NCI-H2227 (cell line): ENCODE results near the gene ENOX1.
"Not testable (repeated sequence)": the region's sequence is repeated elsewhere in the genome, so short reads cannot be mapped to it uniquely, and the experiment has no call there.

Source experiments
- DNase-seq: peaks from one replicate; lab custom pipeline; 2025; ENCODE audit not compliant: unreplicated experiment; lab: John Stamatoyannopoulos, UW

The ENOX1 gene

DNA sequence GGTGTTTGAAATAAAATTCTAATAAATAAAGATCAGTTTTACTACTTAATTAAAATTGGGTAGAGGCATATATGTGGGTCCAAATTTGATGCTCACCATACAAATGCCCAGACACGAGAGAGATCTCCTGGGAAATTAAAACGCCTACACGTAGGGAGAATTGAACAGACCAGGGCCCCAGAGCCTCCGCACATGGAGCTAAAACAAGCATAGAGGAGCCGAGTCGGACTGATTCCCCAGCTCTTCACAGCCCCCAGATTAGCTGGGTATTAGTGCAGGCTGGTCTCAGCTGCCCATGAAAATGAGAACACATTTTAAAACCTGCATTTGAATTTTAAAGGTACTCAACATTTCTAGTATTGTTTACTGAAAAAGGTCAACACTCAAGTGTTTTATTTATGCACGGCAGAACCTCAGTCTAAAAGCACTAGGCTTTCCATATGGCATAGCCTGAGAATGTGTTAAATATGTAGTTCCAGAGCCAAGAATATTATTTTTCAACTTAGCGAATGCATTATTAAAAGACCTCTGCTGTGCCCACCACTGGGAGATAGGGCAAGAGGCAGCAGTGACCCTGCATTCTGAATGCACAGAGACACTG, 344.8 kb downstream of the ENOX1 start:
- DNase-seq = peak; percentile 5

DNA sequence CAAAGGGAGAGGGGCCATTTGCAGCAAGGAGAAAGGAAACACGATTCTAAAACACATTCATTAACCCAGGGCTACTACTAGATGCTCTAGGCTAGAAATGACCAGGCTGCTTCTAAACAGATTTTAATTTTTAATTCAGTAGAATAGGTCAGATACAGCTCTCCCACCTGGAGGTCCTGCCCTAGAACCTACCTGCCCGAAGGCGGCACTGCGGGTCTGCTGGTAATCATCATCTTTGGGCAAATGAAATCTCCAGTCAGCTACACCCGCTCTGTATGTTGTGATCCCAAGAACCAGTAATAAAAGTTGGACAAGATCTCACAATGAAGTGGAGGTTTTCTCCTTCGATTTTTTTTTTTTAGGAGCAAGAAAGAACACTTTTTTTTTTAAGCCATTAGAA, 345.3 kb downstream of the ENOX1 start:
- no peak for DNase-seq

DNA sequence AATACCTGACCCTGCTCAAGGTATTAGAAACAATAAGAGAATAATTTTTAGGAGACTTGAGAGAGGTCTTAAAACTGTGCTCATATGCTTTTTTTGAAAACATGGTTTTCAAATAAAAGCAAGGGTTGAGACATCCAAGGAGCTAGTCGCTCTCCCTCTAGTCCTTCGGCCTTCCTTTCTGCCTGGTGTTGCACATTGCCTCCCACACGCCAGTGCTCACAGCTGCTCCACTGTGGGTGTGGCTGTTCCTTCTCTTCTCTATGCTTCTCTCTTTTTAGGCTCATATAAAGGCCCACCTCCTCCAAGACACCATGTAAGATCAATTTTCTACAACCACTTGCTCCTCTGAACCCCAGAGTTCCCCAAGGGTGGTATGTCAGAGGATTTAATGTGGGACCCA, 352.6 kb downstream of the ENOX1 start:
- DNase-seq = no peak

DNA sequence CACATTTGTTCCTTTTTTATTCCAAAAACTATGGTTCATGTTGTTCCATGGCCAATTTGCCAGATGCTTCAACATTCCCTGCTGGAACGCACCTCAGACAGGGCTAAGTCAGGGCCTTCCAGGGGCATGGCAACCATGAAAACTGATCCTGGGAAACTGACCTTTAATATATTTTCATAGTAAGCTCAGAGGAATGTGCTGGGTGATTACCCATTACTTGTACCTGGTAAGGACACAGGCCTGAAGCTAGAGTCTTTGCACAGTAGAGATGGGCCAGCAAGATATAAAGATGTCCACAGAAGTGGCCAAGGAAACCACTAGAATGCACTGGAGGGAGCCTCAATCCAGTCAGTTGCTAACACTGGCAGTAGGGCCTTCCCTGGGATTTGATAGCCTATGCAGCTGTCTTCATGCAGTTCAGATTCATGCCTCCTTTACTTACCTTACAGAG, 353.1 kb downstream of the ENOX1 start:
- DNase-seq = no peak

DNA sequence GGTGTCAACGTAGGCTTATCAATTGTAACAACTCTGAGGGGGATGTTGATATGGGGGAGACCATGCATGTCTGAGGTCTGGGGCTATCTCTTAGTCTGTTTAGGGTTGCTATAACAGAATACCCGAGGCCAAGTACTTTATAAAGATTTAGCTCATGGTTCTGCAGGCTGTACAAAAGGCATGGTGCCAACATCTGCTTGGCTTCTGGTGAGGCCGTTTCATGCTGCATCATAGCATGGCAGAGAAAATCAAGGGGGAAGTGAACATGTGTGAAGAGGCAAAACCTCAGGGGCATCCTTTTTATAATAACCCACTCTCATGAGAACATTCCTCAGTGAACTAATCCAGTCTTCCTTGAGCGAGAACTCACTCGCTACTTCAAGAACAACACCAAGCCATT, 353.8 kb downstream of the ENOX1 start:
- DNase-seq = no peak

DNA sequence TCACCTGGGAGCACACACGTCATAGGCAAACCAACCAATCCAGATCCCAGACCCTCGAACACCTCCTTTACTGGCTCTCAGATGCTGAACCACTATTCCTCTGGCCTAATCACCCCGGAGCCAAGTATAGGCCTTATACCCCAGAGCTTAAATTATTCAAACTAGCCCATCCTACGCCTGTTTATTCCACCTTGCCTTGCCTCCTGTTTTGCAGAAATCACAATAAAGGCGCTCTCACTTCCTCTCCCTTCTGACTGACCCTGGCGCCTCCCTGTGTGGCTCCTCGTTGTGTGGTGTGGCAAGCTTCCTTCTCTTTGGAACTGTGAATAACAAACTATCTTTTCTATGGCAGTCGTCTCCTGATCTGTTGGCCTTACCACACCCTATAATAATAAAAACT, 354.9 kb downstream of the ENOX1 start:
- no peak for DNase-seq

DNA sequence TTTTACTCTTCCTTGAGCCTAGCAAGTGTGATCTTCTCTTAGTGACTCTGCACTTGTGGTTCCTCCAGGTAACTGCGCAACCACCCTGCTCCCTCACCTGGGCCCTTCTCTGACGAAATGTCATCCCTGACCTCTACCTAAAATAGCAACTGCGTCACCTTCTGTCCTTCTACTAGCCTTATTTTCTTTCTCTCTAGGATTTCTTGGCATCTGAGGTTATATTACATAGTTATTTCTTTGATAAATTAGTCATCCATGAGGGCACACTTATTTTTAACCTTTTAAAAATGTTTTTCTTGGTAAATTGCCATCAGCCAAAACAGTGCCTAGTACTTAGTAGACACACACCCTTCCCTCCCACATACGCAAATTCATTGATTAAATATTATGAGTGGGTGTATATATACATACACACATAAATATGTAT, 355.5 kb downstream of the ENOX1 start:
- no peak for DNase-seq

DNA sequence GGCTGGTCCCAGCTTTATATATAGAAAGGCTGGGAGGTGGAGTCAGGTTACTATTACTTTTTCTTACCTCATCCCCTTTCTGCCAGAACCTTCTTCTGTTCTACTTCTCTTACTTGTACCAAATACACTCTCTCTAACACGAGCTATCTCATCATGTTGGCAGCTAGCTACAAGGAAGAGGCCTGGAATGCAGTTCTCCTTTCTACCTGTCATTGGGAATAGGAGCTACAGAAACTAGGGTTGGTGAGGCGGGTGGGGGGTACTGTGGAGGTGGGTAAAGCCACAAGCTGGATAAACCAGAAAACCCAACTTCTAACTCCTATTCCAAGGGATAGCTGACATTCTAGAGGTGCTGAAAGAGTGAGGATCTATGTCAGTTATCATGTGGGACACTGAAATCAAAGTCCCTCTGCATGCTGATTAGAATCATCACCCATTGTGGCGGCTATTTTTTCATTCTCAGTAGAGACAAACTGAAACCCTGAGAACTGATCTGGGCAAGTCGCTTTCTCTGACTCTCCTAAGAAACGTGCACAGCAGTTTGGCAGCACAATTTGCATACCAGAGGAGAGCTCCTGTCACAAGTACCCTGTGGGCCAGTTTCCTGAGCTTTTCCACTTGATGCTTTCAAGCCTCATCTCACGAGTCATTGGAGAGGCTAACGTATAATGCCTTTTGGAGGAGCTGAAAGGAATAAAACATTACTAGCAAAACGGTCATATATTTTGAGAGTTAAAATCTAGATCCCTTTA, 358.1 kb downstream of the ENOX1 start:
- DNase-seq = no peak

DNA sequence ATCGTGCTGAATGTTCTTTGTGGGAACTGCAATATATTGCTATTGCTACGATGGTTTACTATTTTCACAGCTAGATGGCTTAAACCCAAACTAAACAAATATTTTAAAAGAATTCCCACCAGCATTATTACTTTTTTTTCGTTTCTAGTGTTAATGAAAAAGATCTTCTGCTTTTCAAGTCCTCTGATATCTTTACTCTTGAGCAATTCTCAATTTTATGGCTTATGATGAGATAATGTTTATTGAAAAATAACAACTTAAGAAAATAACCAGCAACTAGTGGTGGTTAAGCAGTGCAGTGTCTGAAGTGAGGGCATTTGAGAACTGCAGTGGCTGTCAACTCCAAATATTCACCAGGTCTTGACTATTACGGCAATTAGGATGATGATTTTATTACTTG, 360.4 kb downstream of the ENOX1 start:
- DNase-seq = no peak

DNA sequence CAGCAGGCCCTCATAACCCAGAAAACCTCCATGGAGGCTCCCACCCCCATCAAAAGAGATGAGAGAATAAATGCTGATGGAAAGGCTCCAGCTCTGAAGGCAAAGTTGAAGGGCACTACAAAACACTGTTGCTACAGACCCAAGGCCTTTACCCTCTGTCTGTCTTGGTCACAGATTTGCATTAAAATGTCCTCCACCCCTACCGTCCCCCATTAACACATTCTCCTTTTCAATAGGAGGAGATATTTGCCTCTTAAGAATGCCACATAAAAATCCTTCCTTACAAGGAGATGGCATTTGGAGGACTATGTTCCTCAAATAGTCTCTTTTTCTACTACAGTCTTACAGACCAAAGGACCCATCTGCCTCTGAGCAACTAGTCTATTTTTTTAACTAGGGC, 361.5 kb downstream of the ENOX1 start:
- DNase-seq = no peak

DNA sequence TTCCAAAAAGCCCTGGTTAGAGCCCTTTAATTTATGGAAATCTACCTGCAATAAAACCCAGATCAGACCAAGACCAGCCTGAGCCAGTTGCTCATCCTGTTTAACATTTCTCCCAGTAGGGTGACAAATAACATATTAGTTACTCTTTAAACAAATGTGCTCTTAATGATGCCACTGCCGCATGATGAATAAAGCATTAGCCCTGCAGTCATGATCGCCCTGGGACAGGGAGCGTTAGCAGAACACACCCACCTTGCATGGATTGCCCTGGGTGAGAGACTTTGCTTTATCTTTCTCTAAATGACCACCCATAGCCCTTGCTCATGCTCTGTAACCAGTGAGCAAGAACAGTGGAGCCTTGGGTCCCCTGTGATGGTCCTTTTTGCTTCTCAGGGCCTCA, 362.4 kb downstream of the ENOX1 start:
- DNase-seq = no peak

DNA sequence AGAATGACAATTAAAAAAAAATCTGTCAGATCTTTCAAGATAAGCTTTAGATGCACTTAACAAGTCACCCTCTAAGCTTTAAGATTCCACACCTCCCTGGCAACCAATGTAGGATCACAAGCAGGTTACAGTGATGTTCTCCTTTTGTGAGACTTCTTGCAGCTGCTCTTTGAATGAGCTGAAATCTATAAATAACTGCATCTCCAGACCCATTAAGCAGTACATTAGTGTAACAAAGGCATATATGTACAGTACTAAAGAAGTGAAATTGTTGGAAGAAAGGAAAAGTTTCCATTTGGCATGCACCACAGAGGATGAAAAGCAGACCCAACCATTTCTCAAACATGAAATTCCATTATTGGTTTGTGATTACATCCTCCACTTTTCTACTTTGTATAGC, 364.7 kb downstream of the ENOX1 start:
- no peak for DNase-seq

DNA sequence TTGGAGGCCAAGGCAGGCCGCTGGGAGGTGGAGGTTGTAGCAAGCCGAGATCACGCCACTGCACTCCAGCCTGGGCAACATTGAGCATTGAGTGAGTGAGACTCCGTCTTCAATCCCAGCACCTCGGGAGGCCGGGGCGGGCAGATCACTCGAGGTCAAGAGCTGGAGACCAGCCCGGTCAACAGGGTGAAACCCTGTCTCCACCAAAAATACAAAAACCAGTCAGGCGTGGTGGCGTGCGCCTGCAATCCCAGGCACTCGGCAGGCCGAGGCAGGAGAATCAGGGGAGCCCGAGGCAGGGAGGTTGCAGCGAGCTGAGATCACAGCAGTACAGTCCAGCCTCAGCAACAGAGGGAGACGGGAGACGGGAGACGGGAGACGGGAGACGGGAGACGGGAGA, 369.9 kb downstream of the ENOX1 start:
- not testable (repeated sequence) for DNase-seq

DNA sequence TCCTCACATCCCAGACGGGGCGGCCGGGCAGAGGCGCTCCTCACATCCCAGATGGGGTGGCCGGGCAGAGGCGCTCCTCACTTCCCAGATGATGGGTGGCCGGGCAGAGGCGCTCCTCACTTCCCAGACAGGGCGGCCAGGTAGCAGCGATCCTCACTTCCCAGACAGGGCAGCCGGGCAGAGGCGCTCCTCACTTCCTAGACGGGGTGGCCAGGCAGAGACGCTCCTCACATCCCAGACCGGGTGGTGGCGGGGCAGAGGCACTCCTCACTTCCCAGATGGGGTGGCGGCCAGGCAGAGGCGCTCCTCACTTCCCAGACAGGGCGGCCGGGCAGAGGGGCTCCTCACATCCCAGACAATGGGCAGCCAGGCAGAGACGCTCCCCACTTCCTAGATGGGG, 370.4 kb downstream of the ENOX1 start:
- not testable (repeated sequence) for DNase-seq

DNA sequence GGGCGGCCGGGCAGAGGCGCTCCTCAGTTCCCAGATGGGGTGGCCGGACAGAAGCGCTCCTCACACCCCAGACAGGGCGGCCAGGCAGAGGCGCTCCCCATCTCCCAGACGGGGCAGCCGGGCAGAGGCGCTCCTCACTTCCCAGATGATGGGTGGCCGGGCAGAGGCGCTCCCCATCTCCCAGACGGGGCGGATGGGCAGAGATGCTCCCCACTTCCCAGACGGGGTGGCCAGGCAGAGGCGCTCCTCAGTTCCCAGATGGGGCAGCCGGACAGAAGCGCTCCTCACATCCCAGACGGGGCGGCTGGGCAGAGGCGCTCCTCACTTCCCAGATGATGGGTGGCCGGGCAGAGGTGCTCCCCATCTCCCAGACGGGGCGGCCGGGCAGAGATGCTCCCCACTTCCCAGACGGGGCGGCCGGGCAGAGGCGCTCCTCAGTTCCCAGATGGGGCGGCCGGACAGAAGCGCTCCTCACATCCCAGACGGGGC, 370.8 kb downstream of the ENOX1 start:
- DNase-seq = not testable (repeated sequence)

DNA sequence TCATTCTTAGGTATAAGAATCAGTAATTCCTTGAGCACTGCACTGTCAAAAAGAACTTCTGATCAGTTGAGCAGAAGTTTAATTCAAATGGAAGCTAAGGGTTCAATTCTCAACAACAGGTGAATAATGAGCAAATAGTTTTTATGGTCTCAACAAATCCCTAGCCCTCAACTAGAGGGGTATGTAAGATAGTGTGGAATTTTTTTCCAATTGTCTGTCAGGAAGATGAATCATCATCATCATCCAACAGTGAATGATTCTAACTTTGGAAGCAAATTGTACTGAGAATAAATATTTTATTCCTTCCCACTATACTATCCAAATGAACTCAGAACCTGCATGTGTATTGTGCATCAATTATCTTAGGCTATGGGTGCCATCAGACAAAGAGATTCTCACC, 372.7 kb downstream of the ENOX1 start:
- DNase-seq = no peak

DNA sequence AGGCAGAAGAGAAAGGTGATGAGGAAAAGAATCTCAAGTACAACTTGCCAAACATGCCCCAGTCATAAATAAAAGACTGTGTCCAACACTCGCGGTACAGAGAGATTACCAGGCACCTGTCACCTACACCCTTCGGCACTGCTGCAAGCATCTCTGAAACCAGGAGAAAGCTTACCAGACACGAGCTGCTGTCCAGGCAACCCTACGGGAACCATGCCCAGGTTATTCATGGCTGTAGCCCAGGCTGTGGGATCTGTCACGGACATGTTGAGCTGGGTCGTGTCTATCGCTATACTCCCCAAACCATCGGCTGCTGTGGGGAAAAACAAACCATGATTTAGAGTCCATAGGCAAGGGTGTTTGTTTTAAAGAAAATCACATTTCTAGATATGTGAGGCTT, 375.0 kb downstream of the ENOX1 start:
- no peak for DNase-seq

DNA sequence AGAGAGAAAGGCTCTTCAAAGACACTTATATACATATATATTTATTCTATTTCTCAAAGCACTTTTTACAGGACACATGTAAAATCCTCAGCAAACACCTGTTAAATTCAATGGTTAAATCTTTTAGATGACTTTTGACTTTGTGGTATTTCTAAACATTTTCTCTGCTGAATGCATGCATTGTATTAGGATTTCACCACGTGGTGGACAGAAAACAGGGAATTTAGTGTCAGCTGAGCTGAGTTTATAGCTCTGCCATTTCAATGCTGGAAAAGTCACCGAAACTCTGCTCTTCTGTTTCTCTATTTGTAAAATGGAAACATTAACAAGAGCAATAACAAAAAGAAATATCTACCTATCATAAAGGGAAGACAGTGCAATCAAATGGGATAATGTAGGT, 375.6 kb downstream of the ENOX1 start:
- DNase-seq = no peak

DNA sequence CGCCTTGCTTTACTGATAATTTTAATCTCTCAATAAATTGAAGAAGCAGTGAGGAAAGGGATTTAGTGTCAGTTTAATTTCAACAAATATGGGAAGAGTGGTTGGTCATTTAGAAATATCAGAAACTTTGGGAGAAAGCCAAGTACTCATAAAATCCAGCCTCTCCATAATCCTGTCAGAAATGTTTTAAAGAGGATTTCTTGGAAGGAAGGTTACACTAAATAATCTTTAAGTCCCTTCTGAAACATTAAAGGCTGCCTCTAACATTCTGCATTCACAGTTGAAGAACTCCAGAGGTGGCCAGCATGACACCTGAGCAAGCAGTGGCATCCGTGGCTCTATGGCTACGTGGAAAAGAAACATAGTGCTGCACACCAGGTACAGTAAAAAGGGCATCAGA, 378.5 kb downstream of the ENOX1 start:
- DNase-seq = no peak

DNA sequence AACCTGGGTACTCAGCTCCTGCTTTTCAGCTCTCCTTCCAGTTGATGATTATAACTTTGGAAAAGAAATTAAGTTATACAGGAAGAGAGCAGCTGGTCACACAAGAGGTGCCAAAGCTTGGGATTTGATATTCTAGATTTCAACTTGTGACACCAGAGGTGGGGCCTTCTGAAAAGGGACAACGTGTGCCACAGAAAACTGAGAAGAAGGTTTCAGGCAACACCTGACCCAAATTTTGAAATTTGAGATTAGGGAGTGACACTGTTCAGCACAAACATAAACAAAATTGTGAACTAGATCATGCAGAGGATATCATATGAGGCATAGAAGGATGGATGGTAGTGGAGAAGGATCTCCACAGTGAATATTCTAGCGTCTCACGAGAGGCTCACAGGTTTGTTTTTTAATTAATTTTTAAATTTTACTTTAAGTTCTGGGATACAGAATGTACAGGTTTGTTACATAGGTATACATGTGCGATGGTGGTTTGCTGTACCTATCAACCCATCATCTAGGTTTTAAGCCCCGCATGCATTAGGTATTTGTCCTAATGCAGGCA, 379.7 kb downstream of the ENOX1 start:
- no peak for DNase-seq

DNA sequence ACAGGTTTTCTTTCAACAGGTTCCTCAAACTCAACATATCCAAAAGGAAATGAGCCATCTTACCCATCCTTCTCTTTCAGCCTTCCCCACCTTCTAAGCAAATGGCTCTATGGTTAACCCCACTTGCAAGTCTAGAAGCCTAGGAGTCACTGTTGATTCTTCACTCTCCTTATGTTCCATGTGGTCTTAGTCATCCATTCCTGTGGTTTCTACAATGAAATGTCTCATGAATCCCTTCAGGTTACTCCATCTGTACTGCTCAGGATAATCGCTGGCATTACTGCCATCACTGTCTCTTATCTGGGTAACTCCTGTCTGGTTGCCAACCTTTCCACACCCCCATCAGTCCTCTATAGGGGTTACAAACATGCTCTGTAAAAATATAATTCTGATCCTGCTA, 381.3 kb downstream of the ENOX1 start:
- no peak for DNase-seq

DNA sequence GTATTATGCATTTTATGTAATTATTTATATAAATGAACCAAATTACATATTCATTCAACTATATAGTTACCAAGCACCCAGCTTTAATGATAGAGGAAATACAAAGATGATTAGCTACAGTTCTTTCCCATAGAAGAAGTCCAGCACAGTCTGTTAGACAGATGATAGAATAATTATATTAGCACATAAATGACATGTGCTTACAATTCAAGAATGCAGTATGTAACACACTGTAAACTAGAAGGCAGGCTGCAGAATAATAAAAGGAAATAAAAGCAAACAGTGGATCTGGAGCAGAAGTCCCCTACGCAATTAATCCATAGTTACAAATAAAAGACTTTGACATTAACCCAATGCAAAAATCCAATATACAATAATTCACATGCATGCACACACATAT, 384.4 kb downstream of the ENOX1 start:
- no peak for DNase-seq
